ENCODE results near the gene CHTF18. TPM values are rescaled to one million over a fixed set of nuclear protein-coding genes. Genes with fewer than 3 reads are reported as not detected.

Gene CHTF18
- total RNA-seq, 1 experiment from 2014 or later: 30.9 TPM

DNA sequence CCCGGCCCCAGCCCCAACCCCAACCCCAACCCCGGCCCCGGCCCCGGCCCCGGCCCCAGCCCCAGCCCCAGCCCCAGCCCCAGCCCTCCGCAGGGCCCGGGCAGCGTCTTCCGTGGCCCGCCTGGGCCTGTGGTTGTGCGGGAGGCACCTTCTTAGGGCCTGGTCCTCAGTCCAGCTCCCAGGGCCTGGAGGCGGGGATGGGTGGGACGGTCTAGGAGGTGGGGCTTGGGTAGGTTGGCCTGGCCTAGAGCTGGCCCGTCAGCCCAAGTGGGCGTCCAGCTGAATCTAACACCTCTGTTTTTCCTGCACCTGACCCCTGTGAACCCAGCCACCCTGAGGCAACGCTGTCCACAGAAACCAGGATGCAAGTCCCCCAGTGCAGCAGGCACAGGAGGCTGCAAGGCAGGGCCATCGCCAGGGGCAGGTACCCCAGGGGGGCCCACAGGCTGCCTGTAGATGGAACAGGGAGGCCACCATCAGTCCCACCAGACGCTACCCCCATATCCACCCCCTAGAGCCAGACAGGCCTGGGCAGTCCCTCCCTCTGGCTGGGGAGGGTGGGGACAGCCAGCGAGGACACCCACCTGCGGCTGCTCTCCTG lies 19.1 kb upstream of the CHTF18 start:
- DNase-seq (ENCODE audit: unreplicated experiment): no peak
- Mint-ChIP-seq H3K9me3 (ENCODE audit: unreplicated experiment) (no peaks in the 10 kb centered on the region), H3K27ac (ENCODE audit: low read depth, unreplicated experiment) (no peak overlapping the region), H3K4me3 (ENCODE audit: unreplicated experiment) (no peak overlapping the region), H3K4me1 (ENCODE audit: insufficient read depth, unreplicated experiment) (no peaks in the 10 kb centered on the region), H3K27me3 (ENCODE audit: insufficient read depth, unreplicated experiment) (no peaks in the 10 kb centered on the region), H3K36me3 (ENCODE audit: insufficient read depth, unreplicated experiment) (no peaks in the 10 kb centered on the region)
- intact Hi-C loops (cut with micrococcal nuclease): no loop called here
- ChIA-PET CTCF (interaction anchor here (0.7 to 0.8 kb wide), 2 partner anchors 8 to 10 kb away, joined by 4 to 5 read pairs; no protein-coding TSS in a partner anchor), POLR2A (interaction anchor here (1.2 kb wide), 1 partner anchor 8 kb away, joined by 3 read pairs; no protein-coding TSS in a partner anchor)
- TF ChIP-seq, protein P1, sequence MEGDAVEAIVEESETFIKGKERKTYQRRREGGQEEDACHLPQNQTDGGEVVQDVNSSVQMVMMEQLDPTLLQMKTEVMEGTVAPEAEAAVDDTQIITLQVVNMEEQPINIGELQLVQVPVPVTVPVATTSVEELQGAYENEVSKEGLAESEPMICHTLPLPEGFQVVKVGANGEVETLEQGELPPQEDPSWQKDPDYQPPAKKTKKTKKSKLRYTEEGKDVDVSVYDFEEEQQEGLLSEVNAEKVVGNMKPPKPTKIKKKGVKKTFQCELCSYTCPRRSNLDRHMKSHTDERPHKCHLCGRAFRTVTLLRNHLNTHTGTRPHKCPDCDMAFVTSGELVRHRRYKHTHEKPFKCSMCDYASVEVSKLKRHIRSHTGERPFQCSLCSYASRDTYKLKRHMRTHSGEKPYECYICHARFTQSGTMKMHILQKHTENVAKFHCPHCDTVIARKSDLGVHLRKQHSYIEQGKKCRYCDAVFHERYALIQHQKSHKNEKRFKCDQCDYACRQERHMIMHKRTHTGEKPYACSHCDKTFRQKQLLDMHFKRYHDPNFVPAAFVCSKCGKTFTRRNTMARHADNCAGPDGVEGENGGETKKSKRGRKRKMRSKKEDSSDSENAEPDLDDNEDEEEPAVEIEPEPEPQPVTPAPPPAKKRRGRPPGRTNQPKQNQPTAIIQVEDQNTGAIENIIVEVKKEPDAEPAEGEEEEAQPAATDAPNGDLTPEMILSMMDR (IDR thresholded peaks at IDR 0.05; ENCODE audit: unreplicated experiment): no peak
- no TSS peak for BruUV-seq (replicated peaks)

DNA sequence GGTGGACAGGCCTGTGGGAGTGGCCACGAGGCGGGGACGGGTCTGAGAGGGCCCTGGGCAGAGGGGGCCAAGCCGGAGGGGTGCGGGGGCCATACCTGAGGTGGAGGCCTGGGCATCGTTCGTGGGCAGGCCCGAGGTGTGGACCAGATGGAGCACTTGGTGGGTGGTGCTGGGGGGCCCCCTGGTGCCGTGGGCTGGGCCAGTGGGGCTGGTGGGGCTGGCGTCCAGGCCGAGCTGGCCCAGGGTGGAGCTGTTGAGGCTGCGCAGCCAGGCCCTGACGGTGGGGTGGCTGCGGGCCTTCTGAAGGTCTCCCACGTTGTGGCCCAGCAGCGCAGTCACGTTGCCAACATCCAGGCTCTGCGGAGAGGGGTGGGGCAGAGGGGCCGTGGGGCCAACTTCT lies 18.5 kb upstream of the CHTF18 start:
- no TSS peak for BruUV-seq (replicated peaks)
- no peaks in the 10 kb centered on the region for H3K4me1 Mint-ChIP-seq (ENCODE audit: insufficient read depth, unreplicated experiment)
- no peak overlapping the region for H3K27ac Mint-ChIP-seq (ENCODE audit: low read depth, unreplicated experiment)
- no peaks in the 10 kb centered on the region for H3K27me3 Mint-ChIP-seq (ENCODE audit: insufficient read depth, unreplicated experiment)
- intact Hi-C loops (cut with micrococcal nuclease): no loop called here
- ChIA-PET POLR2A (interaction anchor here (1.2 kb wide), 1 partner anchor 8 kb away, joined by 3 read pairs; no protein-coding TSS in a partner anchor), CTCF (interaction anchor here (0.7 to 0.8 kb wide), 2 partner anchors 8 to 9 kb away, joined by 4 to 5 read pairs; no protein-coding TSS in a partner anchor)
- no peak for DNase-seq (ENCODE audit: unreplicated experiment)
- H3K36me3 Mint-ChIP-seq (ENCODE audit: insufficient read depth, unreplicated experiment): no peaks in the 10 kb centered on the region
- H3K4me3 Mint-ChIP-seq (ENCODE audit: unreplicated experiment): no peak overlapping the region
- H3K9me3 Mint-ChIP-seq (ENCODE audit: unreplicated experiment): no peaks in the 10 kb centered on the region
- TF ChIP-seq, protein P1 (IDR thresholded peaks at IDR 0.05; ENCODE audit: unreplicated experiment): no peak

DNA sequence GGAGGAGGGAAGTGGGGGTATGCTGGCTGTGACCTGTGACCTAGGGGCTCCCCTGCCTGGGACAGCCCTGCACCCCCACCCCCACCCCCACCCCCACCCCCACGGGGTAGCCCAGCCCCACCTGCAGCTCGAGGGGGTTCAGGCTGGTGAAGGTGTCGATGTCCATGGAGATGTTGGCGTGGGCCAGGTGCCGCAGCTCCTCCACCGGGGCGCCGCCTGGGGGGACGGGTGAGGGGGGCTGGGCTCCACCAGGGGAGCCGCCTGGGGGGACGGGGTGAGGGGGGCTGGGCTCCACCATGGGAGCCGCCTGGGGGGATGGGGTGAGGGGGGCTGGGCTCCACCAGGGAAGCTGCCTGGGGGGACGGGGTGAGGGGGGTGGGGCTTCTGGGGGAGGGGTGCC lies 18.0 kb upstream of the CHTF18 start:
- TF ChIP-seq, protein P1 (IDR thresholded peaks at IDR 0.05; ENCODE audit: unreplicated experiment): no peak
- no peak overlapping the region for H3K27ac Mint-ChIP-seq (ENCODE audit: low read depth, unreplicated experiment)
- H3K4me1 Mint-ChIP-seq (ENCODE audit: insufficient read depth, unreplicated experiment): no peaks in the 10 kb centered on the region
- no peak overlapping the region for H3K4me3 Mint-ChIP-seq (ENCODE audit: unreplicated experiment)
- POLR2A ChIA-PET: interaction anchor here (1.2 to 3.0 kb wide), 2 partner anchors 9 to 13 kb away, joined by 3 to 17 read pairs; no protein-coding TSS in a partner anchor
- no peaks in the 10 kb centered on the region for H3K27me3 Mint-ChIP-seq (ENCODE audit: insufficient read depth, unreplicated experiment)
- H3K9me3 Mint-ChIP-seq (ENCODE audit: unreplicated experiment): no peaks in the 10 kb centered on the region
- no peaks in the 10 kb centered on the region for H3K36me3 Mint-ChIP-seq (ENCODE audit: insufficient read depth, unreplicated experiment)
- BruUV-seq (replicated peaks): no TSS peak
- CTCF ChIA-PET: no interaction called here
- no peak for DNase-seq (ENCODE audit: unreplicated experiment)
- intact Hi-C loops (cut with micrococcal nuclease): no loop called here

DNA sequence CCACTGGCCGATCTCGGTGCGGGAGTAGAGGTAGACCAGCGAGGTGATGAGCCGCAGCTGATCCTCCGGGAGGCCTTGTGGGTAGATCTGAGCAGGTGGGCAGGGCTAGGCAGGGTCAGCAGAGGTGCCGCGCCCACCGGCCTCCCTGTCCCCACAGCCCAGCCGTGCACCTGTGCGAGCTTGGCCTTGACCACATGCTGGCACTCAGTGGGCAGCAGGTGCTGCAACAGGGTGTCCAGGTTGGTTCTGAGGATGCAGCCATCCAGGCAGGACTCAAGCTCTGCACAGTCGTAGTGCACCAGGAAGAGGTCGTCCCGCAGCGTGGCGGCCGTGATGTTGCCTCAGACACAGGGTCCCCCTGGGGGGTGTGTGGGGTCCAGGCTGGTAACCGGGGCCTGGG lies 15.5 kb upstream of the CHTF18 start:
- intact Hi-C loops (cut with micrococcal nuclease): no loop called here
- Mint-ChIP-seq H3K36me3 (ENCODE audit: insufficient read depth, unreplicated experiment) (no peaks in the 10 kb centered on the region), H3K4me1 (ENCODE audit: insufficient read depth, unreplicated experiment) (no peaks in the 10 kb centered on the region), H3K27ac (ENCODE audit: low read depth, unreplicated experiment) (no peak overlapping the region), H3K9me3 (ENCODE audit: unreplicated experiment) (no peaks in the 10 kb centered on the region), H3K4me3 (ENCODE audit: unreplicated experiment) (no peak overlapping the region), H3K27me3 (ENCODE audit: insufficient read depth, unreplicated experiment) (no peaks in the 10 kb centered on the region)
- POLR2A ChIA-PET: interaction anchor here (0.7 to 3.0 kb wide), 4 partner anchors 10 to 61 kb away, joined by 3 to 23 read pairs (median 10); partner anchors contain the start of gene MSLN
- TF ChIP-seq, protein P1 (IDR thresholded peaks at IDR 0.05; ENCODE audit: unreplicated experiment): no peak
- CTCF ChIA-PET: interaction anchor here (1.0 kb wide), 1 partner anchor 10 kb away, joined by 3 read pairs; no protein-coding TSS in a partner anchor
- no peak for DNase-seq (ENCODE audit: unreplicated experiment)
- no TSS peak for BruUV-seq (replicated peaks)
